Panc1 (cell line): ENCODE results near the gene PLEKHM2. TPM values are rescaled to one million over a fixed set of nuclear protein-coding genes. Genes with fewer than 3 reads are reported as not detected.

Source experiments
- ATAC-seq: fragments of 200-7000 bp; cut with Tn5 transposase; 2 replicates; pipeline ENCODE4 v1.9.1; 2020; ENCODE audit warnings: mild to moderate bottlenecking, moderate library complexity
- BruUV-seq: library from RNA; stranded (reverse); fragments of 400-500 nt; replicated peaks from 2 replicates; lab custom pipeline; 2021; lab: Mats Ljungman, UMichigan
- CTCF ChIA-PET: fragments of 300-600 bp; sonication (Branson Sonifier 250); formaldehyde crosslinking; loops from one replicate; lab custom pipeline; 2022; ENCODE audit warnings: antibody characterized with exemption; lab: Charles Lee
- POLR2A ChIA-PET: fragments of 300-600 bp; sonication (Branson Sonifier 250); formaldehyde crosslinking; loops from one replicate; lab custom pipeline; 2022; ENCODE audit warnings: antibody characterized with exemption; lab: Charles Lee
- DNase-seq: peaks from one replicate; pipeline ENCODE4 v3.0.0-alpha.2; 2010; ENCODE audit warnings: low read depth, low spot score
- H3K27ac ChIP-seq: 2 replicates; pipeline ENCODE4 v1.5.1; 2011; ENCODE audit warnings: mild to moderate bottlenecking, low read length, inconsistent platforms
- H3K27me3 ChIP-seq: fragments of 200-500 bp; sonication (Bioruptor generic); 2 replicates; pipeline ENCODE4 v1.6.0; 2014; ENCODE audit warnings: low read length, inconsistent platforms; ENCODE audit not compliant: control insufficient read depth, insufficient read depth
- H3K36me3 ChIP-seq: fragments of 200-500 bp; sonication (Bioruptor generic); 2 replicates; pipeline ENCODE4 v1.5.1; 2014; ENCODE audit warnings: inconsistent platforms, mild to moderate bottlenecking, low read length, moderate library complexity; ENCODE audit not compliant: control insufficient read depth, insufficient read depth
- H3K4me1 ChIP-seq: 2 replicates; pipeline ENCODE4 v1.5.1; 2011; ENCODE audit warnings: inconsistent platforms, mild to moderate bottlenecking, low read length, moderate library complexity; ENCODE audit not compliant: control insufficient read depth, insufficient read depth
- H3K4me3 ChIP-seq, 2 experiments: 2 replicates each; pipeline ENCODE4 v1.5.1; 2011 to 2012; ENCODE audit warnings: low read depth in 2 of 2, low read length in 2 of 2, mild to moderate bottlenecking in 2 of 2, inconsistent platforms in 1 of 2, moderate library complexity in 1 of 2
- H3K9me3 ChIP-seq: fragments of 200-500 bp; sonication (Bioruptor generic); 2 replicates; pipeline ENCODE4 v1.5.1; 2014; ENCODE audit warnings: low read depth, mild to moderate bottlenecking, inconsistent platforms, low read length, moderate library complexity; ENCODE audit not compliant: control insufficient read depth, insufficient read depth
- POLR2AphosphoS5 ChIP-seq: IDR thresholded peaks from 2 replicates; pipeline ENCODE4 v1.6.1; 2012; ENCODE audit warnings: mild to moderate bottlenecking, low read depth, low read length, moderate library complexity
- SIN3A ChIP-seq: IDR thresholded peaks from 2 replicates; pipeline ENCODE4 v1.6.1; 2012; ENCODE audit warnings: low read depth, mild to moderate bottlenecking, low read length, moderate library complexity, borderline replicate concordance; ENCODE audit not compliant: insufficient read depth
- TCF7L2 ChIP-seq: IDR thresholded peaks from 2 replicates; pipeline ENCODE4 v1.6.1; 2011; ENCODE audit warnings: mild to moderate bottlenecking, low read depth, low read length, inconsistent platforms
- in situ Hi-C: cut with HindIII; loops from 2 replicates; pipeline ENCODE4 v1.10.0; 2016; ENCODE audit warnings: low sequenced_read_pairs, low pct_unique_long_range_greater_than_20kb
- intact Hi-C: fragments of 100-400 bp; cut with micrococcal nuclease; formaldehyde crosslinking; loops from one replicate; pipeline ENCODE4 v1.10.0; 2022; ENCODE audit not compliant: unreplicated experiment
- total RNA-seq: library from RNA; stranded (reverse); gene quantifications from one replicate; pipeline ENCODE4 v1.2.1, GENCODE V29; 2021; ENCODE audit not compliant: unreplicated experiment
- TF ChIP-seq, protein P1 (sequence below): fragments of 450-650 bp; IDR thresholded peaks from 2 replicates; pipeline ENCODE4 v1.5.1; 2017; ENCODE audit warnings: mild to moderate bottlenecking
- TF ChIP-seq, protein P2 (sequence below), 2 experiments: IDR thresholded peaks; 2 replicates each; pipeline ENCODE4 v1.6.1; 2011 to 2012; ENCODE audit warnings: low read depth in 2 of 2, control low read depth in 1 of 2, low read length in 1 of 2, mild to moderate bottlenecking in 1 of 2, moderate library complexity in 1 of 2; ENCODE audit not compliant: insufficient read depth in 1 of 2

Gene PLEKHM2
- total RNA-seq, 1 experiment from 2014 or later = 54.6 TPM

DNA sequence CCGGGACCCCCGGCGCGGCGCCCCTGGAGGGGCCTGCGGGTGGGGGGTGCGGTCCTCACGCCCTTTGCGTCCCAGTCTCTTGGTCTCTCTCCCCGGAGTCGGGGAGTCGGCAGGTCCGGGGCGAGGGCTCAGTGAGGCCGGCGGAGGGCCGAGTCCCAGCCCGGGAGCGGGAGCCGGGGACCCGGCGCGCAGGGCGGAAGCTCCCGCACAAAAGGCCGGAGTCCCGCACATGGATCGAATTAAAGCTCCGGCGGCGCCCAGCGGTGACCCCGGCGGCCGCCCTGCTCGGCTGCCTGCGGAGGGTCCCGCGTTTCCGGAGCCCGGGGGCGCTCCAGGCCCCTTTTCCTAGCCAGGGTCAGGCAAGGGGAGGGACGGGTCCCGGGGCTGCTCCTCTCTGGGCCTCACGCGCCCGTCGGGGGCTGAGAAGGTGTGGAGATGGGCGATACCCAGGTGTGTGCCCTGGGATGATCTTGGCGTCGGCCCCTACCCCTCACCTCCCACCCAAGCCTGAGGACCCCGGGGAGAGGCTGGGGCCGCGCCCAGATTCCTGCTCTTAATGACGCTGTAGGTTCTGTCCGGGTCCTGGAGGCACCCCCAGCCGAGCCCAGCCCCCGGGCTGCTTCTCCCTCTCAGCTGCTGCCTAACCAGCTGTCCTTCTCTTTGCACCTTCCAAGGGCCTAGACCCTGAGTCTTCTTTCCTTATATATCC, 75.0 kb downstream of the PLEKHM2 start:
- CTCF ChIA-PET = interaction anchor here (0.6 kb wide), 1 partner anchor 10 kb away, joined by 4 read pairs; no protein-coding TSS in a partner anchor

DNA sequence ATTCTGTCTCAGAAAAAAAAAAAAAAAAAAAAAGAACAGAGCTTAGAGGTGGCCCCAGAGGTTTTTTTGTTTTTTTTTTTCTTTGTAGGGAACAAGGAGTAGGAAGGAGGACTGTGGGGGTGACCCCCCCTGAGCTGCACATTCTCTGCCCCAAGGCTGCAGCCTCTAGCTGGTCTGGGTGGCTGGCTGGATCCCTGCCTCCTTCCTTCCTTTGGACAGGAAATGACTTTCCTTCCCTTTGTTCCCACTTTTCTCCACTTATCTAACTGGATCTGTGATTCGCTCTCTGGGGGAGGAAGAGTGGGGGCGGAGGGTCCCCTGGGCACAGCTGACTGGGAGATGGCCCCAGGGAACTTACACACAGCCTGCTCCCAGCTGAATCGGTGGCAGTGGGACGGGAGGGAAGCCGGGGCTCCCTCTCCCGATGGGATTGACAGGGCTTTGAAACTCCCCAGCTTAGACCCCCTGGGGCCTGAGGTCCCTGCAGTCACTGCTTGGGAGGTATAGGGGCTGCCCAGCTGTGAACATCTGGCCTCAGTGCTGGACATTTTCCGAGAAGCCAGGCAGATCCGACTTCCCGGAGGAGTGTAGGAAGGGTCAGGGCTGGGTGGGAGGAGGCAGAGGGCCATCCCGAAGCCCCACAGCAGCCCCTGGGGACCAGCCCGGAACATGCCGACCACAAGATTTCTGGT, 76.5 kb downstream of the PLEKHM2 start:
- DNase-seq (no peak), ATAC-seq (peak; percentile 15)
- POLR2A ChIA-PET = no interaction called here
- H3K4me3 ChIP-seq = peak overlapping the region in 1 of 2 experiments; percentile 8; a peak in 1 of 4 replicates
- H3K27ac ChIP-seq = peak overlapping the region; percentile 36
- H3K36me3 ChIP-seq = no peaks in the 10 kb centered on the region
- TF ChIP-seq, protein P1, sequence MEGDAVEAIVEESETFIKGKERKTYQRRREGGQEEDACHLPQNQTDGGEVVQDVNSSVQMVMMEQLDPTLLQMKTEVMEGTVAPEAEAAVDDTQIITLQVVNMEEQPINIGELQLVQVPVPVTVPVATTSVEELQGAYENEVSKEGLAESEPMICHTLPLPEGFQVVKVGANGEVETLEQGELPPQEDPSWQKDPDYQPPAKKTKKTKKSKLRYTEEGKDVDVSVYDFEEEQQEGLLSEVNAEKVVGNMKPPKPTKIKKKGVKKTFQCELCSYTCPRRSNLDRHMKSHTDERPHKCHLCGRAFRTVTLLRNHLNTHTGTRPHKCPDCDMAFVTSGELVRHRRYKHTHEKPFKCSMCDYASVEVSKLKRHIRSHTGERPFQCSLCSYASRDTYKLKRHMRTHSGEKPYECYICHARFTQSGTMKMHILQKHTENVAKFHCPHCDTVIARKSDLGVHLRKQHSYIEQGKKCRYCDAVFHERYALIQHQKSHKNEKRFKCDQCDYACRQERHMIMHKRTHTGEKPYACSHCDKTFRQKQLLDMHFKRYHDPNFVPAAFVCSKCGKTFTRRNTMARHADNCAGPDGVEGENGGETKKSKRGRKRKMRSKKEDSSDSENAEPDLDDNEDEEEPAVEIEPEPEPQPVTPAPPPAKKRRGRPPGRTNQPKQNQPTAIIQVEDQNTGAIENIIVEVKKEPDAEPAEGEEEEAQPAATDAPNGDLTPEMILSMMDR = no peak
- no peak for TF ChIP-seq POLR2AphosphoS5
- no peak for TF ChIP-seq SIN3A
- TF ChIP-seq, protein P2, sequence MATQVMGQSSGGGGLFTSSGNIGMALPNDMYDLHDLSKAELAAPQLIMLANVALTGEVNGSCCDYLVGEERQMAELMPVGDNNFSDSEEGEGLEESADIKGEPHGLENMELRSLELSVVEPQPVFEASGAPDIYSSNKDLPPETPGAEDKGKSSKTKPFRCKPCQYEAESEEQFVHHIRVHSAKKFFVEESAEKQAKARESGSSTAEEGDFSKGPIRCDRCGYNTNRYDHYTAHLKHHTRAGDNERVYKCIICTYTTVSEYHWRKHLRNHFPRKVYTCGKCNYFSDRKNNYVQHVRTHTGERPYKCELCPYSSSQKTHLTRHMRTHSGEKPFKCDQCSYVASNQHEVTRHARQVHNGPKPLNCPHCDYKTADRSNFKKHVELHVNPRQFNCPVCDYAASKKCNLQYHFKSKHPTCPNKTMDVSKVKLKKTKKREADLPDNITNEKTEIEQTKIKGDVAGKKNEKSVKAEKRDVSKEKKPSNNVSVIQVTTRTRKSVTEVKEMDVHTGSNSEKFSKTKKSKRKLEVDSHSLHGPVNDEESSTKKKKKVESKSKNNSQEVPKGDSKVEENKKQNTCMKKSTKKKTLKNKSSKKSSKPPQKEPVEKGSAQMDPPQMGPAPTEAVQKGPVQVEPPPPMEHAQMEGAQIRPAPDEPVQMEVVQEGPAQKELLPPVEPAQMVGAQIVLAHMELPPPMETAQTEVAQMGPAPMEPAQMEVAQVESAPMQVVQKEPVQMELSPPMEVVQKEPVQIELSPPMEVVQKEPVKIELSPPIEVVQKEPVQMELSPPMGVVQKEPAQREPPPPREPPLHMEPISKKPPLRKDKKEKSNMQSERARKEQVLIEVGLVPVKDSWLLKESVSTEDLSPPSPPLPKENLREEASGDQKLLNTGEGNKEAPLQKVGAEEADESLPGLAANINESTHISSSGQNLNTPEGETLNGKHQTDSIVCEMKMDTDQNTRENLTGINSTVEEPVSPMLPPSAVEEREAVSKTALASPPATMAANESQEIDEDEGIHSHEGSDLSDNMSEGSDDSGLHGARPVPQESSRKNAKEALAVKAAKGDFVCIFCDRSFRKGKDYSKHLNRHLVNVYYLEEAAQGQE (IDR thresholded peaks at IDR 0.05; ENCODE audit: insufficient read depth in 1 of 2, low read depth in 2 of 2, low read length in 1 of 2) = no peak
- TF ChIP-seq TCF7L2 = no peak
- no TSS peak for BruUV-seq
- no peaks in the 10 kb centered on the region for H3K9me3 ChIP-seq
- in situ Hi-C loops (no loop called here), intact Hi-C loops (no loop called here)
- H3K4me1 ChIP-seq = peaks cover 30% of the 10 kb centered on the region
- no peaks in the 10 kb centered on the region for H3K27me3 ChIP-seq
- CTCF ChIA-PET = no interaction called here

More for the DNA sequence above, 75.0 kb downstream of the PLEKHM2 start:
- TF ChIP-seq, protein P1 = no peak
- TF ChIP-seq TCF7L2 (no peak), POLR2AphosphoS5 (no peak), SIN3A (no peak)
- TF ChIP-seq, protein P2 (IDR thresholded peaks at IDR 0.05; ENCODE audit: insufficient read depth in 1 of 2, low read depth in 2 of 2, low read length in 1 of 2) = no peak
- Histone ChIP-seq H3K27me3 (no peaks in the 10 kb centered on the region), H3K4me1 (peaks cover 33% of the 10 kb centered on the region), H3K9me3 (no peaks in the 10 kb centered on the region), H3K36me3 (no peaks in the 10 kb centered on the region), H3K4me3 (peak overlapping the region in 1 of 2 experiments; percentile 35; a peak in 1 of 4 replicates), H3K27ac (no peak overlapping the region)
- intact Hi-C loops = no loop called here
- ATAC-seq (no peak), DNase-seq (no peak)
- in situ Hi-C loops = no loop called here
- no TSS peak for BruUV-seq
- POLR2A ChIA-PET = no interaction called here
